CD4-positive, alpha-beta T cell treated with Interleukin-15 for 1 hour (primary cell): ENCODE data around the gene PLEKHN1.
"Not testable (repeated sequence)": the region's sequence is repeated elsewhere in the genome, so short reads cannot be mapped to it uniquely, and the experiment has no call there.

ENCODE experiments used
- DNase-seq: peaks from one replicate; pipeline ENCODE4 v3.0.0-alpha.2; 2020

Gene PLEKHN1

GRCh38 chr1:978069-978834, 12.0 kb downstream of the PLEKHN1 start:
- no peak for DNase-seq

GRCh38 chr1:978835-979743, 12.8 kb downstream of the PLEKHN1 start:
- DNase-seq: no peak

GRCh38 chr1:979744-980072, 13.4 kb downstream of the PLEKHN1 start:
- no peak for DNase-seq

- no peak for DNase-seq
Measured at GRCh38 chr1:980137-980571, 13.9 kb downstream of the PLEKHN1 start.

- DNase-seq: no peak
Measured at GRCh38 chr1:980602-981395, 14.5 kb downstream of the PLEKHN1 start.

GRCh38 chr1:981491-981954, 15.2 kb downstream of the PLEKHN1 start:
- DNase-seq: no peak

- no peak for DNase-seq
Measured at GRCh38 chr1:981955-982558, 15.8 kb downstream of the PLEKHN1 start, which contains the start of gene PERM1. TSS of gene PERM1 (minus strand) at chr1:982093. CDS start at chr1:981029, 1,064 bp downstream.

GRCh38 chr1:982765-983436, 16.6 kb downstream of the PLEKHN1 start:
- DNase-seq: no peak

GRCh38 chr1:983798-984475, 17.7 kb downstream of the PLEKHN1 start:
- no peak for DNase-seq

- no peak for DNase-seq
Measured at GRCh38 chr1:984476-984814, 18.2 kb downstream of the PLEKHN1 start.

GRCh38 chr1:985126-985525, 18.8 kb downstream of the PLEKHN1 start:
- no peak for DNase-seq

GRCh38 chr1:988061-988460, 21.8 kb downstream of the PLEKHN1 start:
- not testable (repeated sequence) for DNase-seq

- not testable (repeated sequence) for DNase-seq
Measured at GRCh38 chr1:991275-991674, 25.0 kb downstream of the PLEKHN1 start.

GRCh38 chr1:991895-992294, 25.6 kb downstream of the PLEKHN1 start:
- DNase-seq: no peak

GRCh38 chr1:992362-992761, 26.1 kb downstream of the PLEKHN1 start:
- DNase-seq: no peak

GRCh38 chr1:993379-993995, 27.2 kb downstream of the PLEKHN1 start:
- DNase-seq: no peak

- DNase-seq: not testable (repeated sequence)
Measured at GRCh38 chr1:994546-994945, 28.3 kb downstream of the PLEKHN1 start.

GRCh38 chr1:995665-996633, 29.7 kb downstream of the PLEKHN1 start:
- no peak for DNase-seq

- DNase-seq: no peak
Measured at GRCh38 chr1:996851-997712, 30.8 kb downstream of the PLEKHN1 start.
